WERI-Rb-1 (cell line): ENCODE data around the gene RHOG.

Source experiments
- DNase-seq: peaks from one replicate; pipeline ENCODE4 v3.0.0-alpha.2; 2020
- H3K27ac ChIP-seq: fragments of 250-450 bp; sonication (Bioruptor Pico); 2 replicates; pipeline ENCODE4 v1.5.1; 2020; ENCODE audit warnings: mild to moderate bottlenecking, moderate library complexity
- H3K27me3 ChIP-seq: fragments of 250-450 bp; sonication (Bioruptor Pico); 2 replicates; pipeline ENCODE4 v1.5.1; 2021; ENCODE audit warnings: mild to moderate bottlenecking, low read depth, moderate library complexity; ENCODE audit not compliant: insufficient read depth, severe bottlenecking
- H3K36me3 ChIP-seq: fragments of 250-450 bp; sonication (Bioruptor Pico); 2 replicates; pipeline ENCODE4 v1.5.1; 2020; ENCODE audit warnings: mild to moderate bottlenecking, moderate library complexity
- H3K4me3 ChIP-seq: 2 replicates; pipeline ENCODE4 v1.5.1; 2011; ENCODE audit warnings: low read depth, mild to moderate bottlenecking, control low read depth, low read length
- H3K9me3 ChIP-seq: fragments of 250-450 bp; sonication (Bioruptor Pico); 2 replicates; pipeline ENCODE4 v1.5.1; 2021; ENCODE audit warnings: mild to moderate bottlenecking, moderate library complexity; ENCODE audit not compliant: severe bottlenecking
- TF ChIP-seq, protein P1 (sequence below): IDR thresholded peaks from 2 replicates; pipeline ENCODE4 v1.5.1; 2011; ENCODE audit warnings: low read depth, mild to moderate bottlenecking, control low read depth, inconsistent platforms, low read length

Gene RHOG

GRCh38 chr11:3856856-3857553, 16.2 kb upstream of the RHOG start:
- no peak for DNase-seq
- Histone ChIP-seq H3K27ac (no peak overlapping the region), H3K27me3 (no peaks in the 10 kb centered on the region), H3K36me3 (no peaks in the 10 kb centered on the region), H3K9me3 (no peaks in the 10 kb centered on the region), H3K4me3 (no peak overlapping the region)
- TF ChIP-seq, protein P1, sequence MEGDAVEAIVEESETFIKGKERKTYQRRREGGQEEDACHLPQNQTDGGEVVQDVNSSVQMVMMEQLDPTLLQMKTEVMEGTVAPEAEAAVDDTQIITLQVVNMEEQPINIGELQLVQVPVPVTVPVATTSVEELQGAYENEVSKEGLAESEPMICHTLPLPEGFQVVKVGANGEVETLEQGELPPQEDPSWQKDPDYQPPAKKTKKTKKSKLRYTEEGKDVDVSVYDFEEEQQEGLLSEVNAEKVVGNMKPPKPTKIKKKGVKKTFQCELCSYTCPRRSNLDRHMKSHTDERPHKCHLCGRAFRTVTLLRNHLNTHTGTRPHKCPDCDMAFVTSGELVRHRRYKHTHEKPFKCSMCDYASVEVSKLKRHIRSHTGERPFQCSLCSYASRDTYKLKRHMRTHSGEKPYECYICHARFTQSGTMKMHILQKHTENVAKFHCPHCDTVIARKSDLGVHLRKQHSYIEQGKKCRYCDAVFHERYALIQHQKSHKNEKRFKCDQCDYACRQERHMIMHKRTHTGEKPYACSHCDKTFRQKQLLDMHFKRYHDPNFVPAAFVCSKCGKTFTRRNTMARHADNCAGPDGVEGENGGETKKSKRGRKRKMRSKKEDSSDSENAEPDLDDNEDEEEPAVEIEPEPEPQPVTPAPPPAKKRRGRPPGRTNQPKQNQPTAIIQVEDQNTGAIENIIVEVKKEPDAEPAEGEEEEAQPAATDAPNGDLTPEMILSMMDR = no peak

DNA sequence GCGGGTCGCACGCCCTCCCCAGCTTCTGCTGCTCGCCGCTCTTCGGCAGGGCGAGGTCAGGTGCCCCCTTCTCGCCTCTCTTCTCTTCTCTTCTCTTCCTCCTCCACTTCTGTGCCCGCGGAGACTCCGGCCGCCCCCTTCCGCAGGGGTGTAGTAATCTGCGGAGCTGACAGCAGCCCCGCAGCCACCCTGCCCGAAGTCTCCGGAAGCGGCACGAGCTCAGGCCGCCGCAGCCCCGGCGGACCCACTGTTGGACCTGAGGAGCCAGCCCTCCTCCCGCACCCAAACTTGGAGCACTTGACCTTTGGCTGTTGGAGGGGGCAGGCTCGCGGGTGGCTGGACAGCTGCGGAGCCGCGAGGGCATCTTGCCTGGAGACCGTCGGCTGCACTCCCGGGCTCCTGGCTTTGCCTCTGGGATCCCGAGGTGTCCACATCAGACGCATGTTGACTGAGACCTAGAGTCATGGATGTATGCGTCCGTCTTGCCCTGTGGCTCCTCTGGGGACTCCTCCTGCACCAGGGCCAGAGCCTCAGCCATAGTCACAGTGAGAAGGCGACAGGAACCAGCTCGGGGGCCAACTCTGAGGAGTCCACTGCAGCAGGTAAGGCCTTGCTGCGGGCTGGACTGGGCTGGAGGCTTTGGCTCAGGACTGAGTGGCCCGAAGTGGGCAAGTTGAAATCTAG, 15.2 kb upstream of the RHOG start:
- H3K9me3 ChIP-seq = no peaks in the 10 kb centered on the region
- DNase-seq = peak; percentile 30
- H3K27me3 ChIP-seq = no peaks in the 10 kb centered on the region
- TF ChIP-seq, protein P1 = no peak
- H3K36me3 ChIP-seq = no peaks in the 10 kb centered on the region
- H3K4me3 ChIP-seq = peak overlapping the region; percentile 81
- peak overlapping the region; percentile 89 for H3K27ac ChIP-seq

DNA sequence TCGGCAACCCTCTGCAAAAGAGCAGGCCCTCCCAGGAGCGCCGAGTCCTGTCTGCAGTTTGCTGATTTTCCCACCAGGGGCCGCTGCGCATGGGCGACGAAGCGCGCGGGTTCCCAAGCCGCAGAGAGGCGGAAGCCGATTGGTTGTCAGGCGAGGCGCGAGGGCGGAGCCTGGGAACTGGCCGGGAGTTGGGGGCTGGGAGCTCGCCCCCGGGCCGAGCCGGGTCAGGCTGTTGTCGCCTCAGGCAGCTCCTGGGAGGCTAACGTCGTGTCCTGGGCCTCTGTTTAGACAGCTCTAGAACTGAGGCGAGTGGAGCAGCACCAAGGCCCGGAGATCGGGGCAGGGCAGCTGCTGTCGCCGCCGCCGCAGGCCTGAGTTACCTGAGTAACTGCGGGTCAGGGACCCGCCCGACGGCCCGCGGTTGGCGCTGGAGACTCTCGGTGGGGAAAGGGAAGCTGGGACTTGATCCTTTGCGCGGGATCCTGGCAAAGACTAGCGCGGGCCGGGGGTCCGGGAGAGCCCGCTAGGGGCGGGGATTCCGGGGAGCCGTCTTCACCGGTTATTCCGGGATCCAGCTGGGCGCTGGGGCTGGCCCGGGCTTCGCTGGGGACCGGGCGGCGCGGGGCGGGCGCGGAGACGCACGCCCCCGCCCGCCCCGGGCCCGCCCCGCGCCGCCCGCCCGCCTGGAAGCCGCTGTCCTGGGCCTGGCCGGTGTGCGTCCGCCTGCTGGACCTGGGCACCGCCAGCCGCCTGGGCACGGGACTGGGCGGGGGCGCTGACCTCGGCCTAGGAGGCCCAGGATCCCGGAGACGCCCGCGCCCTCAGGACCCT, 14.4 kb upstream of the RHOG start, which contains the start of gene STIM1:
TSS of gene STIM1 (plus strand) at position 688 of the 831 bp plus-strand sequence. CDS start 607 bp downstream, outside the sequence.
- H3K27me3 ChIP-seq = no peaks in the 10 kb centered on the region
- peak; percentile 95 for DNase-seq
- H3K36me3 ChIP-seq = no peaks in the 10 kb centered on the region

GRCh38 chr11:3854660-3854976, 13.9 kb upstream of the RHOG start:
- TF ChIP-seq, protein P1 = no peak
- no peaks in the 10 kb centered on the region for H3K9me3 ChIP-seq
- no peaks in the 10 kb centered on the region for H3K36me3 ChIP-seq
- no peaks in the 10 kb centered on the region for H3K27me3 ChIP-seq
- H3K4me3 ChIP-seq = peak overlapping the region; percentile 26
- H3K27ac ChIP-seq = peak overlapping the region; percentile 89
- DNase-seq = no peak

More for the DNA sequence above, 14.4 kb upstream of the RHOG start, which contains the start of gene STIM1:
- TF ChIP-seq, protein P1 = peak; percentile 84
- Histone ChIP-seq H3K4me3 (peak within 1 kb of the TSS; percentile 81), H3K9me3 (no peaks in the 10 kb centered on the region), H3K27ac (peak within 1 kb of the TSS; percentile 89)

DNA sequence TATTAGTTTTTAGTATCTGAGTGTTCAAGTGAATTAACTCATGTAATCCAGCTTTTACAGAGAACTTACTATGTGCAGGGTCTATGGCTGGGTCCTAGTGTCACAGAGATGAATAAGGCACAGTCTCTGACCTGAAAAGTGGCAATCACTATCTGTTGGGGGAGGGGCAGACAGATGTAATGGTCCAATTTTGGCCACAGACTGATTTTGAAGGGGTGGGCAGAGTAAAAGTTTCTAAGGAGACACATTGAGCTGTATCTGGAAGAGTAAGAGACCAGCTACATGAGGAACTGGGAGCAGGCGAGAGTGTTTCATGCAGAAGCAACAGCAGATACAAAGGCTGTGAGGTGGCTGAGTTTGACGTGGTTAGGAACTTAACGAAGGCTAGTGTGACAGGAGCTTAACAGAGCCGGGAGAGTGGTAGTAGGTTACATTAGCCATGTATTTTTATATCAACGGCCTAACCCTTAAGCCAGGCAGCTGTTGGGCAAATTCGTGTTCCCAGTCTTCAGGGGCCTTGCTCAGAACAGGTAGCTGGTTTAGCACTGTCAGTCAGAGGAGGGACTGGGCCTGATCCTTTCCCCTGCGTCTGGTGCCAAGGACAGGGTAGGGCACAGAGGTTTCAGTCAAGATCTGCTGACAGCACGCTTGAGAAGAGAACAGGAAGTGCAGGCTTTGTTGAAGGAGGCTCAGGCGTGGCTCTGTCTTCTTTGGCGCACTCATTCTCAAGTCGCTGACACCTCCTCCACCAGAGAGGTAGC, 13.3 kb upstream of the RHOG start:
- Histone ChIP-seq H3K4me3 (peak overlapping the region; percentile 26; the same call in 1 of the 2 replicates), H3K27ac (peak overlapping the region; percentile 89)
- DNase-seq = peak; percentile 40

More for the DNA sequence above, 13.3 kb upstream of the RHOG start:
- Histone ChIP-seq H3K9me3 (no peaks in the 10 kb centered on the region), H3K27me3 (no peaks in the 10 kb centered on the region), H3K36me3 (no peaks in the 10 kb centered on the region)
- TF ChIP-seq, protein P1 = no peak
